Astrocyte (in vitro differentiated cells and primary cell): ENCODE measurements around the gene HOXA1. TPM values are rescaled to one million over a fixed set of nuclear protein-coding genes. Genes with fewer than 3 reads are reported as not detected.

Source experiments
- DNase-seq: peaks from one replicate; pipeline ENCODE4 v3.0.0-alpha.2; 2010; ENCODE audit warnings: low read depth
- FAIRE-seq: peaks from 2 replicates; lab custom pipeline; 2011; peaks lifted over from hg19 to GRCh38; lab: Jason Lieb, UNC
- H2AFZ ChIP-seq: 2 replicates; pipeline ENCODE4 v1.6.0; 2012; ENCODE audit warnings: low read depth, low read length, inconsistent platforms
- H3K27ac ChIP-seq: 2 replicates; pipeline ENCODE4 v1.5.1; 2011; ENCODE audit warnings: low read depth, low read length, inconsistent platforms
- H3K27me3 ChIP-seq: 2 replicates; pipeline ENCODE4 v1.6.0; 2011; ENCODE audit warnings: low read length, inconsistent platforms; ENCODE audit not compliant: insufficient read depth
- H3K36me3 ChIP-seq: 2 replicates; pipeline ENCODE4 v1.5.1; 2011; ENCODE audit warnings: low read length, inconsistent platforms; ENCODE audit not compliant: insufficient read depth
- H3K4me1 ChIP-seq: 2 replicates; pipeline ENCODE4 v1.5.1; 2011; ENCODE audit warnings: low read length, inconsistent platforms; ENCODE audit not compliant: insufficient read depth
- H3K4me2 ChIP-seq: 2 replicates; pipeline ENCODE4 v1.6.0; 2012; ENCODE audit warnings: low read length, inconsistent platforms
- H3K4me3 ChIP-seq: 2 replicates; pipeline ENCODE4 v1.5.1; 2011; ENCODE audit warnings: low read depth, mild to moderate bottlenecking, low read length, inconsistent platforms; ENCODE audit not compliant: insufficient read depth
- H3K79me2 ChIP-seq: 2 replicates; pipeline ENCODE4 v1.6.0; 2012; ENCODE audit warnings: mild to moderate bottlenecking, low read length, inconsistent platforms; ENCODE audit not compliant: insufficient read depth
- H3K9ac ChIP-seq: 2 replicates; pipeline ENCODE4 v1.6.0; 2012; ENCODE audit warnings: mild to moderate bottlenecking, low read length, inconsistent platforms
- H3K9me3 ChIP-seq: 2 replicates; pipeline ENCODE4 v1.5.1; 2012; ENCODE audit warnings: low read depth, mild to moderate bottlenecking, low read length, inconsistent platforms; ENCODE audit not compliant: insufficient read depth
- H4K20me1 ChIP-seq: 2 replicates; pipeline ENCODE4 v1.6.0; 2012; ENCODE audit warnings: low read length, inconsistent platforms; ENCODE audit not compliant: insufficient read depth
- H3K27ac Mint-ChIP-seq: one replicate; pipeline ENCODE4 v1.8.0; 2021; ENCODE audit warnings: mild to moderate bottlenecking, mixed read lengths; ENCODE audit not compliant: unreplicated experiment
- H3K27me3 Mint-ChIP-seq: one replicate; pipeline ENCODE4 v1.8.0; 2021; ENCODE audit warnings: low read depth, mixed read lengths; ENCODE audit not compliant: unreplicated experiment
- H3K36me3 Mint-ChIP-seq: one replicate; pipeline ENCODE4 v1.8.0; 2021; ENCODE audit warnings: low read depth, mixed read lengths; ENCODE audit not compliant: unreplicated experiment
- H3K4me1 Mint-ChIP-seq: one replicate; pipeline ENCODE4 v1.8.0; 2021; ENCODE audit warnings: low read depth, mixed read lengths; ENCODE audit not compliant: unreplicated experiment
- H3K4me3 Mint-ChIP-seq: one replicate; pipeline ENCODE4 v1.8.0; 2021; ENCODE audit warnings: mild to moderate bottlenecking, moderate library complexity, mixed read lengths; ENCODE audit not compliant: unreplicated experiment
- H3K9me3 Mint-ChIP-seq: one replicate; pipeline ENCODE4 v1.8.0; 2021; ENCODE audit warnings: mild to moderate bottlenecking, mixed read lengths; ENCODE audit not compliant: unreplicated experiment
- EZH2 ChIP-seq: IDR thresholded peaks from 2 replicates; pipeline ENCODE4 v1.6.1; 2012; ENCODE audit warnings: mild to moderate bottlenecking, low read length, inconsistent platforms; ENCODE audit not compliant: insufficient read depth
- total RNA-seq: library from RNA; stranded (reverse); gene quantifications from 2 replicates; pipeline ENCODE4 v1.2.1, GENCODE V29; 2021
- TF ChIP-seq, protein P1 (sequence below): IDR thresholded peaks from 2 replicates; pipeline ENCODE4 v1.5.1; 2011; ENCODE audit warnings: low read depth, mild to moderate bottlenecking, inconsistent platforms, low read length, moderate library complexity; ENCODE audit not compliant: insufficient read depth

The HOXA1 gene
- total RNA-seq, 1 donor from 2014 or later, result 0.23 TPM

- Mint-ChIP-seq H3K4me1 (no peaks in the 10 kb centered on the region), H3K9me3 (peaks cover 31% of the 10 kb centered on the region), H3K36me3 (no peaks in the 10 kb centered on the region), H3K4me3 (no peak overlapping the region), H3K27ac (no peak overlapping the region), H3K27me3 (peaks cover 91% of the 10 kb centered on the region)
- Histone ChIP-seq H3K4me1 (no peaks in the 10 kb centered on the region), H3K4me2 (no peak overlapping the region), H3K36me3 (no peaks in the 10 kb centered on the region), H4K20me1 (peaks cover 2% of the 10 kb centered on the region), H2AFZ (no peak overlapping the region), H3K4me3 (no peak overlapping the region), H3K27me3 (peaks cover 79% of the 10 kb centered on the region), H3K27ac (no peak overlapping the region), H3K9ac (no peak overlapping the region), H3K79me2 (peaks cover 9% of the 10 kb centered on the region), H3K9me3 (no peaks in the 10 kb centered on the region)
- DNase-seq (no peak), FAIRE-seq (no peak)
- TF ChIP-seq EZH2, result no peak
Measured at GRCh38 chr7:27091941-27092818, 3.6 kb downstream of the HOXA1 start.

DNA sequence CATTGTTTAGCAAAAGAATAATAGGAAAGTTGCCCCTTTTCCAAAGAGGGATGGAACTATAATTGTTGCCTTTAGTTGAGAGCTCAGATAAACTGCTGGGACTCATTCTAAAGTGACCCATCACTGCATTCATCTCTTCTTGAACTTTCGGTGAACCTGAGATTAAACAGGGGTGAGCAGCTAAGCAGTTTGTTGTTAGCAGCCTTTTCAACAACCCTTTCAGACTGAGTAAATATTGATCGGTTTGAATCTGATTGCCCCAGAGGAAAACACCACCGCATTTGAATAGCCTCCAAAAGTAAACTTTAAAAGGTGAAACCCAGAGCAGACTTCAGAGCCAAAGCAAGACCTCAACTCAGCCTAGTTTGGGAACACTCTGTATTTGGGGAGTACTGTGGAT, 4.7 kb downstream of the HOXA1 start:
- Histone ChIP-seq H4K20me1 (no peaks in the 10 kb centered on the region), H3K4me1 (no peaks in the 10 kb centered on the region), H2AFZ (no peak overlapping the region), H3K4me3 (no peak overlapping the region), H3K79me2 (no peaks in the 10 kb centered on the region), H3K36me3 (no peaks in the 10 kb centered on the region), H3K9me3 (no peaks in the 10 kb centered on the region), H3K4me2 (no peak overlapping the region), H3K9ac (no peak overlapping the region), H3K27me3 (peaks cover 72% of the 10 kb centered on the region), H3K27ac (no peak overlapping the region)
- Mint-ChIP-seq H3K36me3 (no peaks in the 10 kb centered on the region), H3K4me3 (no peak overlapping the region), H3K9me3 (peaks cover 30% of the 10 kb centered on the region), H3K4me1 (no peaks in the 10 kb centered on the region), H3K27me3 (peaks cover 93% of the 10 kb centered on the region), H3K27ac (no peak overlapping the region)
- TF ChIP-seq, protein P1, sequence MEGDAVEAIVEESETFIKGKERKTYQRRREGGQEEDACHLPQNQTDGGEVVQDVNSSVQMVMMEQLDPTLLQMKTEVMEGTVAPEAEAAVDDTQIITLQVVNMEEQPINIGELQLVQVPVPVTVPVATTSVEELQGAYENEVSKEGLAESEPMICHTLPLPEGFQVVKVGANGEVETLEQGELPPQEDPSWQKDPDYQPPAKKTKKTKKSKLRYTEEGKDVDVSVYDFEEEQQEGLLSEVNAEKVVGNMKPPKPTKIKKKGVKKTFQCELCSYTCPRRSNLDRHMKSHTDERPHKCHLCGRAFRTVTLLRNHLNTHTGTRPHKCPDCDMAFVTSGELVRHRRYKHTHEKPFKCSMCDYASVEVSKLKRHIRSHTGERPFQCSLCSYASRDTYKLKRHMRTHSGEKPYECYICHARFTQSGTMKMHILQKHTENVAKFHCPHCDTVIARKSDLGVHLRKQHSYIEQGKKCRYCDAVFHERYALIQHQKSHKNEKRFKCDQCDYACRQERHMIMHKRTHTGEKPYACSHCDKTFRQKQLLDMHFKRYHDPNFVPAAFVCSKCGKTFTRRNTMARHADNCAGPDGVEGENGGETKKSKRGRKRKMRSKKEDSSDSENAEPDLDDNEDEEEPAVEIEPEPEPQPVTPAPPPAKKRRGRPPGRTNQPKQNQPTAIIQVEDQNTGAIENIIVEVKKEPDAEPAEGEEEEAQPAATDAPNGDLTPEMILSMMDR, result no peak
- no peak for TF ChIP-seq EZH2
- DNase-seq (no peak), FAIRE-seq (no peak)

- no peaks in the 10 kb centered on the region for H3K79me2 ChIP-seq
- no peaks in the 10 kb centered on the region for H3K9me3 ChIP-seq
- no peaks in the 10 kb centered on the region for H4K20me1 ChIP-seq
- peaks cover 15% of the 10 kb centered on the region for H3K9me3 Mint-ChIP-seq
- H3K4me3 ChIP-seq, result no peak overlapping the region
- DNase-seq (no peak), FAIRE-seq (no peak)
- peaks cover 55% of the 10 kb centered on the region for H3K27me3 ChIP-seq
- no peak overlapping the region for H3K27ac ChIP-seq
- H3K4me1 ChIP-seq, result no peaks in the 10 kb centered on the region
- peak overlapping the region; percentile 41 for H3K4me2 ChIP-seq
- H3K36me3 Mint-ChIP-seq, result no peaks in the 10 kb centered on the region
- peak overlapping the region; percentile 50 for H2AFZ ChIP-seq
- H3K9ac ChIP-seq, result no peak overlapping the region
- no peak overlapping the region for H3K4me3 Mint-ChIP-seq
- H3K36me3 ChIP-seq, result no peaks in the 10 kb centered on the region
- H3K27ac Mint-ChIP-seq, result no peak overlapping the region
- no peaks in the 10 kb centered on the region for H3K4me1 Mint-ChIP-seq
- H3K27me3 Mint-ChIP-seq, result peaks cover 82% of the 10 kb centered on the region
- TF ChIP-seq, protein P1, result no peak
- peak; percentile 40 for TF ChIP-seq EZH2
Measured at GRCh38 chr7:27088002-27088922, 7.5 kb downstream of the HOXA1 start.
